HG03558 (cell line): ENCODE measurements around the gene AURKAIP1.

Experiments
- ATAC-seq: cut with Tn5 transposase; IDR thresholded peaks from one replicate; pipeline ENCODE4 v1.9.1; 2021; ENCODE audit warnings: moderate number of reproducible peaks; ENCODE audit not compliant: unreplicated experiment; ENCODE audit errors: extremely low read depth

Gene AURKAIP1

DNA sequence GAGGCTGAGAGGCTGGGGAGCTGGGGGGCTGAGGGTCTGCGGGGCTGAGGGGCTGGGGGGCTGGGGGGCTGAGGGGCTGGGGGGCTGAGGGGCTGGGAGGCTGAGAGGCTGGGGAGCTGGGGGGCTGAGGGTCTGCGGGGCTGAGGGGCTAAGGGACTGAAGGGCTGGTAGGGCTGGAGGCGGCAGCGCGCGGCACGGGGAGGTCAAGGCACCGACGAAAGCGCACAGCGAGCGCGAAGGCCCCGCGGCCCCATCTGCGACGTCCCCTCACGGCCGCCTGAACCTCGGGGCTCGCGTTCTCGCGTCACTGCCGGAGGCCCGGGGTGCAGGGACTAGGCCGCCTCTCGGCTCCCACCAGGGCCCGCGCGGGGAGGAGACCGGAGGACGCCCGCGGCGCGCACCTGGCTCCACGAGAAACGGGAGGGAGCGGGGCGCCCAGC, 50.9 kb downstream of the AURKAIP1 start:
- ATAC-seq = no peak
